Suprapubic skin (tissue), 4 donors: ENCODE data around the gene MMD2. TPM values are rescaled to one million over a fixed set of nuclear protein-coding genes. Genes with fewer than 3 reads are reported as not detected.
A peak's percentile ranks its signal among the peaks of the same experiment; 100 is the strongest.

ENCODE experiments used
- DNase-seq, 2 donors: peaks; one replicate each; pipeline ENCODE4 v3.0.0-alpha.2; 2019; ENCODE audit warnings: low spot score in 2 of 2
- H3K27ac ChIP-seq: fragments of 200-600 bp; sonication (generic); one replicate; pipeline ENCODE4 v1.5.1; 2019
- H3K27me3 ChIP-seq: fragments of 200-600 bp; sonication (generic); one replicate; pipeline ENCODE4 v1.5.1; 2019
- H3K36me3 ChIP-seq: fragments of 200-600 bp; sonication (generic); one replicate; pipeline ENCODE4 v1.5.1; 2019
- H3K4me1 ChIP-seq: fragments of 200-600 bp; sonication (generic); one replicate; pipeline ENCODE4 v1.5.1; 2019
- H3K4me3 ChIP-seq: fragments of 200-600 bp; sonication (generic); one replicate; pipeline ENCODE4 v1.5.1; 2019; ENCODE audit warnings: mild to moderate bottlenecking
- H3K9me3 ChIP-seq: fragments of 200-600 bp; sonication (generic); one replicate; pipeline ENCODE4 v1.5.1; 2019
- CTCF ChIP-seq, 2 donors: fragments of 200-600 bp in 1 of 2; fragments of 450-650 bp in 1 of 2; sonication (generic) in 1 of 2; IDR thresholded peaks; one replicate each; pipeline ENCODE4 v1.5.1; 2016 to 2019; ENCODE audit warnings: antibody characterized with exemption in 2 of 2, mild to moderate bottlenecking in 1 of 2, moderate library complexity in 1 of 2
- EP300 ChIP-seq: sonication (generic); formaldehyde crosslinking; IDR thresholded peaks from one replicate; pipeline ENCODE4 v1.6.1; 2017; ENCODE audit warnings: antibody characterized with exemption
- POLR2A ChIP-seq, 2 donors: fragments of 450-650 bp; IDR thresholded peaks; one replicate each; pipeline ENCODE4 v1.6.1; 2017; ENCODE audit warnings: antibody characterized with exemption in 2 of 2, mild to moderate bottlenecking in 2 of 2, moderate library complexity in 2 of 2
- POLR2AphosphoS5 ChIP-seq, 3 donors: sonication (generic); formaldehyde crosslinking; IDR thresholded peaks; one replicate each; pipeline ENCODE4 v1.6.1; 2017; ENCODE audit warnings: antibody characterized with exemption in 3 of 3
- WGBS: methylation state at CpG from one replicate; pipeline ENCODE4 v1.1.5; 2018; 5-methylcytosine and 5-hydroxymethylcytosine counted together
- total RNA-seq, 4 donors: library from RNA; depleted of rRNA; stranded (reverse); fragments of >200 nt; gene quantifications; one replicate each; pipeline ENCODE4 v1.1.0, GENCODE V29; 2016

The MMD2 gene
- total RNA-seq, 4 donors from 2014 or later = not detected

- Histone ChIP-seq H3K27me3 (peaks cover 10% of the 10 kb centered on the region), H3K27ac (no peak overlapping the region), H3K4me1 (peaks cover 28% of the 10 kb centered on the region), H3K9me3 (no peaks in the 10 kb centered on the region), H3K4me3 (no peak overlapping the region), H3K36me3 (no peaks in the 10 kb centered on the region)
- 73% methylated on average over 20 of the region's 45 CpGs for WGBS
- TF ChIP-seq POLR2AphosphoS5 (IDR thresholded peaks at IDR 0.05) (no peak), POLR2A (IDR thresholded peaks at IDR 0.05) (no peak)
- DNase-seq = peak in 1 of 2 donors; percentile 60
Observed at GRCh38 chr7:4878336-4879335, 80.4 kb downstream of the MMD2 start.

- Histone ChIP-seq H3K27me3 (no peaks in the 10 kb centered on the region), H3K36me3 (no peaks in the 10 kb centered on the region), H3K9me3 (no peaks in the 10 kb centered on the region), H3K4me1 (peaks cover 8% of the 10 kb centered on the region), H3K4me3 (no peak overlapping the region), H3K27ac (no peak overlapping the region)
- WGBS = 98% methylated on average over 9 of the region's 18 CpGs
- no peak for DNase-seq
- TF ChIP-seq CTCF (IDR thresholded peaks at IDR 0.05) (no peak), EP300 (no peak), POLR2A (IDR thresholded peaks at IDR 0.05) (no peak), POLR2AphosphoS5 (IDR thresholded peaks at IDR 0.05) (no peak)
Observed at GRCh38 chr7:4876586-4876985, 82.4 kb downstream of the MMD2 start.

- WGBS = 92% methylated on average over 15 of the region's 15 CpGs
- H3K4me3 ChIP-seq = no peak overlapping the region
- H3K4me1 ChIP-seq = peaks cover 8% of the 10 kb centered on the region
- DNase-seq = no peak
- H3K27ac ChIP-seq = no peak overlapping the region
- H3K27me3 ChIP-seq = no peaks in the 10 kb centered on the region
- TF ChIP-seq CTCF (IDR thresholded peaks at IDR 0.05) (no peak), POLR2A (IDR thresholded peaks at IDR 0.05) (no peak), POLR2AphosphoS5 (IDR thresholded peaks at IDR 0.05) (no peak), EP300 (no peak)
- H3K36me3 ChIP-seq = no peaks in the 10 kb centered on the region
- H3K9me3 ChIP-seq = no peaks in the 10 kb centered on the region
Observed at GRCh38 chr7:4875391-4875790, 83.6 kb downstream of the MMD2 start.

GRCh38 chr7:4873071-4873944 is 85.7 kb downstream of the MMD2 start:
- H3K27ac ChIP-seq = no peak overlapping the region
- H3K4me3 ChIP-seq = no peak overlapping the region
- no peak for TF ChIP-seq CTCF (IDR thresholded peaks at IDR 0.05)
- TF ChIP-seq POLR2A (IDR thresholded peaks at IDR 0.05) = no peak
- TF ChIP-seq EP300 = no peak
- no peak for TF ChIP-seq POLR2AphosphoS5 (IDR thresholded peaks at IDR 0.05)
- H3K27me3 ChIP-seq = no peaks in the 10 kb centered on the region
- 91% methylated on average over 31 of the region's 31 CpGs for WGBS
- peaks cover under 1% of the 10 kb centered on the region for H3K4me1 ChIP-seq
- no peaks in the 10 kb centered on the region for H3K9me3 ChIP-seq
- no peaks in the 10 kb centered on the region for H3K36me3 ChIP-seq
- peak in 1 of 2 donors; percentile 67 for DNase-seq

- H3K4me1 ChIP-seq = no peaks in the 10 kb centered on the region
- no peak overlapping the region for H3K4me3 ChIP-seq
- H3K27me3 ChIP-seq = no peaks in the 10 kb centered on the region
- H3K27ac ChIP-seq = no peak overlapping the region
- no peaks in the 10 kb centered on the region for H3K36me3 ChIP-seq
- no peak for DNase-seq
- no peak for TF ChIP-seq EP300
- no peak for TF ChIP-seq POLR2AphosphoS5 (IDR thresholded peaks at IDR 0.05)
- TF ChIP-seq CTCF (IDR thresholded peaks at IDR 0.05) = no peak
- TF ChIP-seq POLR2A (IDR thresholded peaks at IDR 0.05) = no peak
- H3K9me3 ChIP-seq = no peaks in the 10 kb centered on the region
- WGBS = 82% methylated on average over 17 of the region's 19 CpGs
Observed at GRCh38 chr7:4871930-4872675, 86.9 kb downstream of the MMD2 start.
